ENCODE measurements around the gene CEP350. TPM values are rescaled to one million over a fixed set of nuclear protein-coding genes. Genes with fewer than 3 reads are reported as not detected.

The CEP350 gene
- total RNA-seq, 3 donors from 2014 or later: 79.0 to 124 (median 95.0) TPM

DNA sequence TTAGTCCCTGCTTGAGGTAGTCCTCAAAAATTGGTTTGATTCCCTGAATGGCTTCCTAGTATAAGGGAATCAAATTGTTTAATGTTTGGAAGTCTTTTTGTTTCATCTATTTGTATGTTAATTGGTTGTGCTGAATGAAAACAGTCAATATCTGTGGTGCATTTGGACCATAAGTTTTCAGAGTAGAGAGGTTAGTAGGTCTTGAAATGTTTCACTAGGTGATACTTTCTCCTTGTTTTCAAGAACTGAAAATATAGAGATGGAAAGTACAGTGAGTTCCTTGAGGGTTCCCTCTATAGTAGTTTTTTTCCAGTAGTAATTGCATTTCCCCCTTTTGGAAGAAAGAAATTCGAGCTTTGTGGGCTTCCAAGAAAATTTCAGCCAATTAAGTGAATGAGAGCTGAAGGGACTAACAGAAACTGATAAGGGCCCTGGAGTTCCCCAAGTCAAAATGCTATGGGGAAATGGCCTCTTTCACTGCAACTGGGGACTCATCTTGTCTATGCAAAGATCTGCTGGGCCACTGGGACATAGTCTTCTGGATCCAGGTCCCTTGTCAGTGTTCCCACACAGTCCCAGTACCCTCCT, 18.6 kb upstream of the CEP350 start:
- intact Hi-C loops (cut with DNase I; ENCODE audit: low total_unique reads): no loop called here
- no peaks in the 10 kb centered on the region for H3K27me3 ChIP-seq
- no peaks in the 10 kb centered on the region for H3K36me3 ChIP-seq
- DNase-seq (ENCODE audit: low spot score in 2 of 2): no peak
- H3K9me3 ChIP-seq: no peaks in the 10 kb centered on the region
- H3K4me3 ChIP-seq: no peak overlapping the region
- H3K4me1 ChIP-seq: no peaks in the 10 kb centered on the region
- TF ChIP-seq, protein P1, sequence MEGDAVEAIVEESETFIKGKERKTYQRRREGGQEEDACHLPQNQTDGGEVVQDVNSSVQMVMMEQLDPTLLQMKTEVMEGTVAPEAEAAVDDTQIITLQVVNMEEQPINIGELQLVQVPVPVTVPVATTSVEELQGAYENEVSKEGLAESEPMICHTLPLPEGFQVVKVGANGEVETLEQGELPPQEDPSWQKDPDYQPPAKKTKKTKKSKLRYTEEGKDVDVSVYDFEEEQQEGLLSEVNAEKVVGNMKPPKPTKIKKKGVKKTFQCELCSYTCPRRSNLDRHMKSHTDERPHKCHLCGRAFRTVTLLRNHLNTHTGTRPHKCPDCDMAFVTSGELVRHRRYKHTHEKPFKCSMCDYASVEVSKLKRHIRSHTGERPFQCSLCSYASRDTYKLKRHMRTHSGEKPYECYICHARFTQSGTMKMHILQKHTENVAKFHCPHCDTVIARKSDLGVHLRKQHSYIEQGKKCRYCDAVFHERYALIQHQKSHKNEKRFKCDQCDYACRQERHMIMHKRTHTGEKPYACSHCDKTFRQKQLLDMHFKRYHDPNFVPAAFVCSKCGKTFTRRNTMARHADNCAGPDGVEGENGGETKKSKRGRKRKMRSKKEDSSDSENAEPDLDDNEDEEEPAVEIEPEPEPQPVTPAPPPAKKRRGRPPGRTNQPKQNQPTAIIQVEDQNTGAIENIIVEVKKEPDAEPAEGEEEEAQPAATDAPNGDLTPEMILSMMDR (IDR thresholded peaks at IDR 0.05): no peak
- no peak for TF ChIP-seq POLR2AphosphoS5 (IDR thresholded peaks at IDR 0.05)
- no peak for TF ChIP-seq POLR2A (IDR thresholded peaks at IDR 0.05)
- H3K27ac ChIP-seq: no peak overlapping the region

DNA sequence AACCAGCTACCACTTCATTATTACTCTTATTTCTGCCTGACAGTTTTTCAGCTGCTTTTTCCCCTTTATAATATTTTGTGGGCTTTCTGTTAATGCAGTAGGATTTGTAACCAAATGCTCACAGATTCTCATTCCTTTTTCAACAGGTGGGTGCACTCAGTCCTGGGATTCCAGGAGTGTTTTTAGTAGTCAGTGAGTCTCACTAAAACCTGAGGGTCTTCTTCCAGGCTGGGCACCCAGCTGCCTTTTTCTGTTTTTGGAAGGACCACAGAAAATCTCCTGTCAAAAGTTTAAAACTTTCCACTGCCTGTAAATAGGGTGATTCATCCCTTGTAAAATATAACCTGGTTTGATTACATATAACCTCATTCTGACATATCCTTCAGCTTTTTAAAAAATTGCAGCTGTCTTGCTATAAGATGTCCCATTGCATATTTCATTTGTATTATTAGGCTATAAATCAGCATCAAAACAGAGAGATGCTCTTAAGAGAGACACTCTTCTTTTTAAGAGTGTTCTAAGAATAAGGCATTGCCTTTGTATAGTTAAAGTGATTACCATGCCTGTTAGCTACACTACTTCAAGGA, 16.8 kb upstream of the CEP350 start:
- DNase-seq (ENCODE audit: low spot score in 2 of 2): no peak
- Histone ChIP-seq H3K4me3 (no peak overlapping the region), H3K4me1 (no peaks in the 10 kb centered on the region), H3K9me3 (no peaks in the 10 kb centered on the region), H3K36me3 (no peaks in the 10 kb centered on the region), H3K27me3 (no peaks in the 10 kb centered on the region), H3K27ac (no peak overlapping the region)
- intact Hi-C loops (cut with DNase I; ENCODE audit: low total_unique reads): no loop called here
- no peak for TF ChIP-seq POLR2AphosphoS5 (IDR thresholded peaks at IDR 0.05)
- TF ChIP-seq POLR2A (IDR thresholded peaks at IDR 0.05): no peak
- TF ChIP-seq, protein P1 (IDR thresholded peaks at IDR 0.05): no peak

DNA sequence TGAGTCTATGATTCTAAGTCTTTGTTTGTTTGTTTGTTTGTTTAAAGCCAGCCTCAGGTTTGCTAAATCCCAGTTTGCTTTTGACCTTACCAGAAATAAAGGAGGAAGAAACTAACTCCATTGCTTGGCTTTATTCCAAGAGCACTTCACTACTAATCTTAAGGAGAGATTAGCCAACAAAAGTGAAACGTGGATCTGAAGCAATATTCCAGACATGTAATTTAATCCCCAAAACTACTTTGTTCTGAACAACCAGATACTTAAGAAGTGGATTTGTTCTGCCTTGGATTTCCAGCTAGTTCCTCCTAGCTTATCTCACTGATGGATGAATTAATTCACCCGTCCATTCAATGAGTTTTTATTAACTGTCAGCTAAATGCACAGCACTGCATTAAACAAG, 15.9 kb upstream of the CEP350 start:
- Histone ChIP-seq H3K9me3 (no peaks in the 10 kb centered on the region), H3K27ac (no peak overlapping the region), H3K4me3 (no peak overlapping the region), H3K4me1 (no peaks in the 10 kb centered on the region), H3K27me3 (no peaks in the 10 kb centered on the region), H3K36me3 (no peaks in the 10 kb centered on the region)
- DNase-seq (ENCODE audit: low spot score in 2 of 2): no peak
- TF ChIP-seq POLR2AphosphoS5 (IDR thresholded peaks at IDR 0.05) (no peak), POLR2A (IDR thresholded peaks at IDR 0.05) (no peak)
- TF ChIP-seq, protein P1 (IDR thresholded peaks at IDR 0.05): no peak
- intact Hi-C loops (cut with DNase I; ENCODE audit: low total_unique reads): no loop called here

GRCh38 chr1:179939941-179940340, 14.7 kb upstream of the CEP350 start:
- no peak overlapping the region for H3K4me3 ChIP-seq

DNA sequence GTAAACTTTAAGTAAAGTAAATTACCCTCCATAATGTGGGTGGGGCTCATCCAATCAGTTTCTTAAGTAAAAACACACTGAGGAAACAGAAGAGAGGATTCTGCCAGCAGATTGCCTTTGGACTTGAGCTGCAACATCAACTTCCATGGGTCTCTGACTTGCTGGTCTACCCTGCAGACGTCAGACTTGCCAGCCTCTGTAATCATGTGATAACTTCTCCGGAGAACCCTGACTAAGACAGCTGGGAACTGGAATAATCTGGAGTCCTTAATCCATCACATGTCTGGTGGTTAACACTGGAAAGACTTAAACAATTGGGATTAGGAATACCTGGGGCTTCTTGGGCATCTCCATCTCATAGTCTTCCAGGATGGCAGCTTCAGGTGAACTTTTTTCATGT, 13.2 kb upstream of the CEP350 start:
- H3K9me3 ChIP-seq: no peaks in the 10 kb centered on the region
- no peak for TF ChIP-seq POLR2AphosphoS5 (IDR thresholded peaks at IDR 0.05)
- TF ChIP-seq, protein P1 (IDR thresholded peaks at IDR 0.05): no peak
- no peak for TF ChIP-seq POLR2A (IDR thresholded peaks at IDR 0.05)
- intact Hi-C loops (cut with DNase I; ENCODE audit: low total_unique reads): no loop called here
- DNase-seq (ENCODE audit: low spot score in 2 of 2): no peak
- H3K36me3 ChIP-seq: no peaks in the 10 kb centered on the region
- H3K4me3 ChIP-seq: no peak overlapping the region
- H3K27me3 ChIP-seq: no peaks in the 10 kb centered on the region
- H3K27ac ChIP-seq: no peak overlapping the region
- no peaks in the 10 kb centered on the region for H3K4me1 ChIP-seq

More at GRCh38 chr1:179939941-179940340, 14.7 kb upstream of the CEP350 start:
- TF ChIP-seq, protein P1 (IDR thresholded peaks at IDR 0.05): no peak
- TF ChIP-seq POLR2A (IDR thresholded peaks at IDR 0.05) (no peak), POLR2AphosphoS5 (IDR thresholded peaks at IDR 0.05) (no peak)
- H3K27ac ChIP-seq: no peak overlapping the region
- no peaks in the 10 kb centered on the region for H3K4me1 ChIP-seq
- no peak for DNase-seq (ENCODE audit: low spot score in 2 of 2)
- H3K9me3 ChIP-seq: no peaks in the 10 kb centered on the region
- H3K27me3 ChIP-seq: no peaks in the 10 kb centered on the region
- intact Hi-C loops (cut with DNase I; ENCODE audit: low total_unique reads): no loop called here
- no peaks in the 10 kb centered on the region for H3K36me3 ChIP-seq

Data from breast epithelium (tissue), 4 donors.